Activated CD4-positive, alpha-beta T cell treated with anti-CD3 and anti-CD28 coated beads for 4 hours (primary cell): ENCODE measurements around the gene CD99L2.
A peak's percentile ranks its signal among the peaks of the same experiment; 100 is the strongest.

ENCODE experiments used
- DNase-seq, 2 donors: peaks; one replicate each; pipeline ENCODE4 v3.0.0-alpha.2; 2020

CD99L2 gene

DNA sequence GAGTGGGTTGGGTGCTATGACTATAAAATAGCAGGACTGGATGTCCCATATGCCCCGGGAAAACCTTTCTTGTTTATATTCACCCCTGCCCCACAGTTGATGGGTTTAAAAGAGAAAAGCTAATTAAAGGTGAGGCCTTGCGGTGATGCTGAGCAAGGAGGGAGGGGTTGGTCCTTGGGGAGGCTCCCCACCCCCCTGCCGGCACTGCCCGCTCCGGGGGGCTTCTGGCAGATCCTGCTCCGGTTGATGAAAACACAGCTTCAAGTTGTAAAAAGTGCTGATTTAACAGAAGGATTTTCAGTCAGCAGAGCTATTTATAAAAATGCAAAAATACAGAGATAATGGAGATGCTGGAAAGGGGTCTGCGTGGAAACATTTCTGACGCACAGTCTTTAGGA, 136.7 kb downstream of the CD99L2 start:
- DNase-seq: no peak

- no peak for DNase-seq
These were observed 137.2 kb downstream of the CD99L2 start for GRCh38 chrX:150761176-150761818.

GRCh38 chrX:150759568-150760416, 138.7 kb downstream of the CD99L2 start:
- DNase-seq: no peak

DNA sequence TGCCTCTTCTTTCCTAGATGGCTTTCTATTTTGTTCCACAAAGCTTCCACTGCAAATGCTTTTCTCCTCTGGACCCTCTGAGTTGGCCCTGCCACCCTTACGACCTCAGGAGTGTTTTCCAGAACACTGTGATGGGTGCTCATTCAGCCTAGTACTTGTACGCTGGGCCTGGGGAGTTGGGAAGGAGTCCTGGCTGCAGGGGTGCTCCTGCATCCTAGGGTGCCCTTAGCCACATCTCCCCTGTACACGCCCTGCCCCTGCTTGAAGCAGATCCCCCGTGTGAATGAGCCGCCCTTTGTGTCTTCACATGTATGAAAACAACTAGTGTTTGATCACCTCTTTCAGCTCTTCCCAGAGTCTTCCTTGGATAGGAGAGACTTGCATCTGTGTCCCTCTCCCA, 141.1 kb downstream of the CD99L2 start:
- DNase-seq: no peak

DNA sequence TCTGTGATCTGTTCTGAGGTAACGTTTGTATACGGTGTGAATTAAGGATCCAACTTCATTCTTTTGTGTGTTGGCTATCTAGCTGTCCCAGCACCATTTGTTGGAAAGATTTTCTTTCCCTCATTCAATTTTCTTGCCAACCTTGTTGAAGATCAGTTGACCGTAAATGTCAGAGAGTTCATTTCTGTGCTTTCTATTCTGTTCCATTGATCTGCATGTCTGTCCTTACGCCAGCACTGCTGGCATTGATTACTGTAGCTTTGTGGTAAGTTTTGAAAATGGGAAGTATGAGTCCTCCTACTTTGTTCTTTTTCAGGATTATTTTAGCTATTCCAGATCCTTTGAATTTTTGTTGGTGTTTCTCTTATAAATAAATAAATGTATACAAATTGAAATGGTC, 144.5 kb downstream of the CD99L2 start:
- DNase-seq: no peak

GRCh38 chrX:150753357-150753756, 145.1 kb downstream of the CD99L2 start:
- no peak for DNase-seq

GRCh38 chrX:150752124-150752523, 146.3 kb downstream of the CD99L2 start:
- no peak for DNase-seq

DNA sequence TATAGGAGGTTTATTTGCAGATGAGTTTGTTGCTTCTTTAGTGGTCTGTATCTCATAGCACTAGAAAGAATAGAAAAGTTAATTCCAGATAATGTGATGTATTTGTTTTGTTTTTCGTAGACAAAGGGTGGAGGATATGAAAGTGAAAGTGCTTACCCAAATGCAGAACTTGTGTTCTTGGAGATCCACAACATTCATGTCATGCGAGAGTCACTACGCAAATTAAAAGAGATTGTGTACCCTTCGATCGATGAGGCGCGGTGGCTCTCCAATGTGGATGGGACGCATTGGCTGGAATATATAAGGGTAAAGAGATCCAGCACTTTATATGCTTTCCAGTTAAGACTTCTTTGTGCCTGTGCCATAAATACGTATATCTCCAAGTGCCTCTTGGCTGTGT, 162.0 kb downstream of the CD99L2 start:
- no peak for DNase-seq

GRCh38 chrX:150731795-150732194, 166.7 kb downstream of the CD99L2 start:
- DNase-seq: peak; percentile 18 to 26

- DNase-seq: no peak
These were observed 167.7 kb downstream of the CD99L2 start for GRCh38 chrX:150730719-150731118.

DNA sequence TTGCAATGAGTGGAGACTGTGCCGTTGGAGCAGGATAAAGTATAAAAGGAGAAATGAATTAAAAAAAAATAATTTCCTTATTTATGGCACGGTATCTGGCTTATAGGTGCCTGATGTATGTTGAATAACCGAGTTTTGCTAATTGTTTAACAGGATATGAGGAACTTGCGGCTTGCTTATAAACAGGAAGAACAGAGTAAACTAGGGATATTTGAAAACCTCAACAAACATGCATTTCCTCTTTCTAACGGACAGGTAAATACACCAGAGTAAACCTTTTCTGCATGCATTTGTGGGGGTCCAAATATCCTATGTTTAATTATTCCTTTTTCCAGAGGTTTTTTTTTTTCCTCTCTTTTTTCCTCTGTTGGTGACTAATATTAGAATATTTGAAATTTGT, 168.5 kb downstream of the CD99L2 start:
- DNase-seq: no peak

DNA sequence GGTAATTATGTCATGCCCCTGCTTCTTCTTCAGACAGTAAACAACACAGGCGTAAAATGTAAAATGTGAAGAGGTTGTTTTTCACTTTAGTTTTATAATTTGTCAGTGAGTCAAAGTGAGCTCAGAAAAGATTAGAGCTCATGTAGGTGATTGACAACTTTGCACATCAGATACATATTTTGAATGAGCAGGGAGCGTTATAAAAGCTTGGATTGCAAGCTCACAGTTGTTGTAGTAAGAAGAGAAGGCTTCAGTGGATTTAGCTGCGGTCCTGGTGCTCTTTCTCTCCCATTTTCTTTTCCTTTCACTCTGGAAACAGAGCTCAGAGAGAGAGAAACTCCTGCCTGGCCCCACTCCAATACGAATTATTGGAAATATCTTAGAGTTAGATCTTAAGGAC, 178.8 kb downstream of the CD99L2 start:
- DNase-seq: no peak
